Kidney capillary endothelial cell (primary cell): ENCODE results near the gene SNAP91.

ENCODE experiments used
- DNase-seq: peaks from one replicate; pipeline ENCODE4 v3.0.0-alpha.2; 2018; ENCODE audit warnings: low spot score

The SNAP91 gene

GRCh38 chr6:83536647-83537589, 172.0 kb downstream of the SNAP91 start:
- no peak for DNase-seq

DNA sequence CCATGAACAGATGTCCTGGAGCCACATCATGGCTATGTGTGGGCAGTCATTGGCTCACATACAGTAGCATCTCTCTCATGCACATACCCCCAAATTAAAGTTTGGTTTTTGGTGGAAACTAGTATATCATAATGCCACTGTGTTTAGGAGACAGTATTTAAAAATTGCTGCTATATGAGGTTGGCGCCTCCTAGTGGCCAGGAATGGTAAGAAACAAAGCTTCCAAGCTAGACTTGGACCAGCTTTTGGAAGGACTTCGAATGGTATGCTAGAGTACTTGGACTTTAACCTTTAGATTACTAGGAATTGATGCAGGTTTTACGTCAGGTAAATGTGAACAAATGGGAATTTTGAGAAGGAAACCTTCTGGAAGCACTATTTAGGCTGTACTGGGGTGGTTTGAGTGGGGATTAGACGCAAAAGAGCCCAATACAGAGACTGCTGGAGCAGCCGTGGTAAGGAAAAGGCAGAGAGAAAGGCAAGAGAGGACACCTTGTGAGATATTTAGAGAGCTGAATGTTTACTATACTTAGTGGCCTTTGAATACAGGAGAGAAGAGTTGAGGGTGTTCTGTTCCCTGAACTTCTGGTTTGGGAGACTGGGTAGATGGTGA, 172.8 kb downstream of the SNAP91 start:
- DNase-seq, result peak; percentile 35

- no peak for DNase-seq
These were observed 190.0 kb downstream of the SNAP91 start for GRCh38 chr6:83518816-83519480.

DNA sequence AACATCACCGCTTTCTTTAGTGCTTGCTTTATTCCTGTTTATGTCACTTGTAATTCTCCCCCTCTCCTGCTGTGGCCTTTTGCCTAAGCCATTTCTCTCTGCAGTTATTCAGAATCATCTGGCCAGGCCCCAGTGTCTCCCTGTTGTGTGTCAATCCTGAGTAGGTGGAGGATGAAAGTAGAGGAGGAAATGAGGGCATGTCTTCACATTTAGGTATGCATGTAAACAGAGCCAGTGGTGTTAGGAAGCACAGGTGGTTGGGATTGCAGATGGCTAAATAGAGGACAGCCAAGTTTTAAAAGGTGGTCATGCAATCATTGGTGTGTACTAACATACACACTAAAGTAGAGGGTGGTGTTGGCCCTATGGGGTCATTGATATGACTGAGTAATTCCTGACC, 191.4 kb downstream of the SNAP91 start:
- DNase-seq, result no peak

DNA sequence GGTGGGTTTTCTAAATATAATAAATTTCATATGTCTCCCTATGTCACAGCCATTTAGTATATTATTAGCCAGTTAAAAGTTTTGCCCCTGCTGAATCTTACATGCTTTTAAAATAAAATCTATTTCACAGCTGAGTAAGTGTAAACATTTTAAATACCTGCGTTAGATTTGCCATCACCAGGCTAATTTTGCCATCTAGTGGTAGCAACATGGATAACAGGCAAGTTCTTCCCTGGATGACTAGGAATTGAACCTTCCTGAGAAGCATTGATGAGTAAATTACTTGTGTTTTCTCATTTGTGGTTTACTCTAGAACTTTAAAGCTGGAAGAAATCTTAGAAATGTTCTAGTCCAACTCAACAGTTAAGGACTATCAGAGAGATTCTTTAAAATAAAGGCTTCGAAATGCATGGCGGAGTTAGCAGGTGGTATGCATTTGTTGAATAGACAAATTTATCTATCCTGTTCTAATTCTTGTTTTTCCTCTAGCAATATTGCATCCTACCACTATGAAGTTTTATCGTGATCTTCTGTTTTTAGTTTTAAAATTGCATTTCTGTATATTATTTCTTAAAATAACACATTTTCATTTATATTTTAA, 193.9 kb downstream of the SNAP91 start:
- peak; percentile 44 for DNase-seq

GRCh38 chr6:83514466-83514865, 194.4 kb downstream of the SNAP91 start:
- no peak for DNase-seq

- DNase-seq, result peak; percentile 38
These were observed 196.8 kb downstream of the SNAP91 start, which contains the start of gene PRSS35 for GRCh38 chr6:83511901-83512681. Gene PRSS35 (plus strand): TSS chr6:83512534. CDS start chr6:83523442, 10,908 bp downstream.

DNA sequence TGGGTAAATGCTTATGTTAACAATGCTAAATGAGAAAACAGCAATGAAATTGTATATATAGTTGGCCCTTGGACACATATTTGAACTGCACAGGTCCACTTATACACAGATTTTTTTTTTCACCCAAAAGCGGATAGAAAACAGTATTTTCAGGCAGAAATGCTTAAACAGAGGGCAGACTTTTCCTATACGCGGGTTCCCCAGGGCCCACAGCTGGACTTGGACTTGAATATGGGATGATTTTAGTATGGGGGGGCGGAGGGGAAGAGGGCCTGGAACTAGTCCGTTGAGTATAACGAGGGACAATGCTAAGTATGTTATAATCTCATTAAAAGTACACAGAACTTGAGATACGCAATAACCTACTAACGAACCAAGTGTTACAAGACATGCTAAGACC, 197.6 kb downstream of the SNAP91 start:
- DNase-seq, result no peak

DNA sequence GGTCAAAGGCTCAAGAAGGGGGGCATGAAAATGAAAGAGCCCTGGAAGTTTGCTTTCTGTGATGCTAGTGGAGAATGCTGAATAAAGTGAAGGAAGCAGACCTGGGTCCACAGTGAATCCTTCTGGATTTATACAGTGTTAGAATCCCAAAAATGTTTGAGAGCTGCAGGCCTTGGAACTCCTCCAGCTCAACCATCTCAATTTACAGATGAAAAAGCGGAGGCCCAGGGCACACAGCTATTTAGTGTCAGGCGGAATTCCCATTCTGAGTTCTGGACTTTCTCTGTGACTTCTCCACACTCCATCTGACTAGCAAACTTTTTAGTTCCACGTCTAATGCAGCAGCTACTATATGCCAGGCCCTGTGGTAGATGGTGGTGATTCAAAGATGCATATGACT, 198.1 kb downstream of the SNAP91 start:
- no peak for DNase-seq

DNA sequence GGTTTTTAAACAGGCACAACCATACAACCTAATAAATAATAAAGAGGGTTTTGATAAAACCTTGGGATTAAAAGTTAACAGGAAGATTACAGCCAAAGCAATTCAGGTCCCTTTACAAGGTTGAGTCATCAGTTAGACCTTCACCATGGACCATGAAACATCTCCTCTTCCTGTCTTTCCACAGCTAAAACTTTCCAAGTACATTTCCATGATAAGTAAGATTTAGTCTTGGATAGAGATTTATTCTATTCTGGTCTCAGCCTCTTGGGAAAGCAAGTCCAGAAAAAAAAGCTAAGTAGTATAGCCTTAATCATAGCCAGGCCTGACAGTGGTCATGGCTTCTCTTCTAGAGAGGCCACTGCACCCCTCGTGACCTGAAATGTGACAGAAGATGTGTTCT, 199.5 kb downstream of the SNAP91 start:
- no peak for DNase-seq

GRCh38 chr6:83505356-83505755, 203.5 kb downstream of the SNAP91 start:
- no peak for DNase-seq
